PC-3 (cell line): ENCODE data around the gene METRN. TPM values are rescaled to one million over a fixed set of nuclear protein-coding genes. Genes with fewer than 3 reads are reported as not detected.

Experiments
- ATAC-seq: fragments of 200-7000 bp; cut with Tn5 transposase; 2 replicates; pipeline ENCODE4 v1.9.1; 2020; ENCODE audit warnings: mild to moderate bottlenecking, moderate library complexity
- BruUV-seq: library from RNA; stranded (reverse); fragments of 400-500 nt; replicated peaks from 2 replicates; lab custom pipeline; 2021; lab: Mats Ljungman, UMichigan
- CTCF ChIA-PET: fragments of 300-600 bp; sonication (Branson Sonifier 250); formaldehyde crosslinking; loops from one replicate; lab custom pipeline; 2022; ENCODE audit warnings: antibody characterized with exemption; lab: Charles Lee
- POLR2A ChIA-PET: fragments of 300-600 bp; sonication (Branson Sonifier 250); formaldehyde crosslinking; loops from one replicate; lab custom pipeline; 2022; ENCODE audit warnings: antibody characterized with exemption; ENCODE audit not compliant: unreplicated experiment; lab: Charles Lee
- DNase-seq: peaks from one replicate; pipeline ENCODE4 v3.0.0-alpha.2; 2015
- H2AFZ ChIP-seq: fragments of 300-600 bp; sonication (generic); 2 replicates; pipeline ENCODE4 v1.6.0; 2016; ENCODE audit warnings: antibody characterized with exemption, low read length
- H3F3A ChIP-seq: fragments of 300-600 bp; sonication (generic); one replicate; pipeline ENCODE4 v1.6.0; 2017; ENCODE audit warnings: antibody characterized with exemption, low read length, control low read depth, mild to moderate bottlenecking; ENCODE audit not compliant: unreplicated experiment
- H3K27ac ChIP-seq: fragments of 300-600 bp; sonication (generic); 2 replicates; pipeline ENCODE4 v1.5.1; 2016; ENCODE audit warnings: mild to moderate bottlenecking, low read length
- H3K27me3 ChIP-seq: fragments of 300-600 bp; sonication (generic); 2 replicates; pipeline ENCODE4 v1.6.1; 2016; ENCODE audit warnings: low read length, mixed read lengths
- H3K36me3 ChIP-seq: fragments of 300-600 bp; sonication (generic); 2 replicates; pipeline ENCODE4 v1.6.1; 2016; ENCODE audit warnings: low read depth, mixed run types, low read length, mixed read lengths
- H3K4me1 ChIP-seq: fragments of 300-600 bp; sonication (generic); 2 replicates; pipeline ENCODE4 v1.5.1; 2016; ENCODE audit warnings: low read length; ENCODE audit not compliant: insufficient read depth
- H3K4me2 ChIP-seq: fragments of 300-600 bp; sonication (generic); 2 replicates; pipeline ENCODE4 v1.6.0; 2016; ENCODE audit warnings: low read length
- H3K4me3 ChIP-seq: fragments of 300-600 bp; sonication (generic); 2 replicates; pipeline ENCODE4 v1.5.1; 2016; ENCODE audit warnings: mild to moderate bottlenecking, low read length, mixed read lengths
- H3K79me2 ChIP-seq: fragments of 300-600 bp; sonication (generic); 2 replicates; pipeline ENCODE4 v1.6.1; 2017; ENCODE audit warnings: low read length, mixed read lengths
- H3K9ac ChIP-seq: fragments of 300-600 bp; sonication (generic); 2 replicates; pipeline ENCODE4 v1.6.0; 2016; ENCODE audit warnings: mild to moderate bottlenecking, low read length
- H3K9me2 ChIP-seq: fragments of 300-600 bp; sonication (generic); replicated peaks from 2 replicates; pipeline ENCODE4 v1.6.1; 2016; ENCODE audit warnings: mixed run types, low read length, mixed read lengths
- H3K9me3 ChIP-seq: fragments of 300-600 bp; sonication (generic); 2 replicates; pipeline ENCODE4 v1.6.1; 2016; ENCODE audit warnings: low read length, mixed read lengths
- H4K20me1 ChIP-seq: fragments of 300-600 bp; sonication (generic); 2 replicates; pipeline ENCODE4 v1.6.1; 2016; ENCODE audit warnings: low read length, mixed read lengths
- CTCF ChIP-seq: fragments of 300-600 bp; sonication (generic); conservative IDR thresholded peaks from 2 replicates; pipeline ENCODE4 v1.5.1; 2017; ENCODE audit warnings: antibody characterized with exemption, low read depth, mild to moderate bottlenecking, low read length
- EZH2 ChIP-seq: fragments of 300-600 bp; sonication (generic); IDR thresholded peaks from one replicate; pipeline ENCODE4 v1.6.1; 2017; ENCODE audit warnings: antibody characterized with exemption, mild to moderate bottlenecking, low read length; ENCODE audit not compliant: unreplicated experiment
- EZH2phosphoT487 ChIP-seq: fragments of 300-600 bp; sonication (generic); IDR thresholded peaks from 2 replicates; pipeline ENCODE4 v1.6.1; 2018; ENCODE audit warnings: mild to moderate bottlenecking, antibody characterized with exemption, low read length, borderline replicate concordance
- intact Hi-C: fragments of 100-400 bp; cut with micrococcal nuclease; formaldehyde crosslinking; loops from 2 replicates; pipeline ENCODE4 v1.9.0; 2023
- total RNA-seq: library from RNA; depleted of rRNA; stranded (reverse); fragments of >200 nt; gene quantifications from 2 replicates; pipeline ENCODE4 v1.2.3, GENCODE V29; 2014

The METRN gene
- total RNA-seq, 1 experiment from 2014 or later = 320 TPM

- POLR2A ChIA-PET = interaction anchor here (0.5 to 0.9 kb wide), 2 partner anchors 16 to 636 kb away, joined by 6 to 12 read pairs; no protein-coding TSS in a partner anchor
- Histone ChIP-seq H2AFZ (no peak overlapping the region), H3K27ac (no peak overlapping the region), H3K9me3 (no peaks in the 10 kb centered on the region), H3K4me1 (peaks cover 4% of the 10 kb centered on the region; the same call in 1 of the 2 replicates), H3K4me2 (no peak overlapping the region), H4K20me1 (no peaks in the 10 kb centered on the region), H3K9me2 (no peaks in the 10 kb centered on the region), H3K27me3 (peaks cover 33% of the 10 kb centered on the region), H3K79me2 (no peaks in the 10 kb centered on the region), H3K36me3 (no peaks in the 10 kb centered on the region), H3F3A (no peaks in the 10 kb centered on the region), H3K4me3 (no peak overlapping the region), H3K9ac (no peak overlapping the region)
- intact Hi-C loops = no loop called here
- DNase-seq (no peak), ATAC-seq (no peak)
- CTCF ChIA-PET = no interaction called here
- no peak for TF ChIP-seq EZH2
- TF ChIP-seq EZH2phosphoT487 = no peak
- no peak for TF ChIP-seq CTCF
- BruUV-seq = no TSS peak
Measured at GRCh38 chr16:707062-707538, 7.8 kb upstream of the METRN start.

GRCh38 chr16:708019-708418, 6.9 kb upstream of the METRN start:
- H3K4me1 ChIP-seq = peaks cover 4% of the 10 kb centered on the region; the same call in 1 of the 2 replicates
- no peak overlapping the region for H3K9ac ChIP-seq
- DNase-seq (no peak), ATAC-seq (no peak)
- no peaks in the 10 kb centered on the region for H3K79me2 ChIP-seq
- intact Hi-C loops = no loop called here
- BruUV-seq = no TSS peak
- no peak overlapping the region for H2AFZ ChIP-seq
- POLR2A ChIA-PET = interaction anchor here (0.9 kb wide), 1 partner anchor 17 kb away, joined by 6 read pairs; no protein-coding TSS in a partner anchor
- no peak overlapping the region for H3K4me2 ChIP-seq
- no peak overlapping the region for H3K4me3 ChIP-seq
- TF ChIP-seq EZH2 = no peak
- no peak for TF ChIP-seq EZH2phosphoT487
- no peak for TF ChIP-seq CTCF
- no peaks in the 10 kb centered on the region for H3K36me3 ChIP-seq
- no peaks in the 10 kb centered on the region for H4K20me1 ChIP-seq
- no peaks in the 10 kb centered on the region for H3K9me3 ChIP-seq
- H3F3A ChIP-seq = no peaks in the 10 kb centered on the region
- H3K9me2 ChIP-seq = no peaks in the 10 kb centered on the region
- CTCF ChIA-PET = no interaction called here
- no peak overlapping the region for H3K27ac ChIP-seq
- H3K27me3 ChIP-seq = peaks cover 33% of the 10 kb centered on the region

- ChIA-PET POLR2A (no interaction called here), CTCF (interaction anchor here (0.6 kb wide), 1 partner anchor 100 kb away, joined by 4 read pairs; no protein-coding TSS in a partner anchor)
- DNase-seq = no peak
- Histone ChIP-seq H3K27me3 (peaks cover 33% of the 10 kb centered on the region), H3F3A (no peaks in the 10 kb centered on the region), H3K9ac (no peak overlapping the region), H3K9me2 (no peaks in the 10 kb centered on the region), H3K9me3 (no peaks in the 10 kb centered on the region), H3K4me2 (no peak overlapping the region), H4K20me1 (no peaks in the 10 kb centered on the region), H3K36me3 (no peaks in the 10 kb centered on the region), H3K79me2 (no peaks in the 10 kb centered on the region), H2AFZ (no peak overlapping the region), H3K4me3 (no peak overlapping the region), H3K4me1 (peaks cover 8% of the 10 kb centered on the region), H3K27ac (no peak overlapping the region)
- BruUV-seq = no TSS peak
- no peak for TF ChIP-seq CTCF
- TF ChIP-seq EZH2 = no peak
- no peak for TF ChIP-seq EZH2phosphoT487
- ATAC-seq = no peak
- intact Hi-C loops = no loop called here
Measured at GRCh38 chr16:708959-709358, 6.0 kb upstream of the METRN start.
